GM10266 (cell line): ENCODE measurements around the gene NKD1.
A peak's percentile ranks its signal among the peaks of the same experiment; 100 is the strongest.

Experiments
- DNase-seq: peaks from one replicate; pipeline ENCODE4 v3.0.0; 2012; ENCODE audit errors: extremely low spot score
- TF ChIP-seq, protein P1 (sequence below): IDR thresholded peaks from 2 replicates; pipeline ENCODE4 v1.5.1; 2012; ENCODE audit warnings: mild to moderate bottlenecking, low read depth; ENCODE audit not compliant: control insufficient read depth, insufficient read depth; ENCODE audit errors: missing control alignments

Gene NKD1

DNA sequence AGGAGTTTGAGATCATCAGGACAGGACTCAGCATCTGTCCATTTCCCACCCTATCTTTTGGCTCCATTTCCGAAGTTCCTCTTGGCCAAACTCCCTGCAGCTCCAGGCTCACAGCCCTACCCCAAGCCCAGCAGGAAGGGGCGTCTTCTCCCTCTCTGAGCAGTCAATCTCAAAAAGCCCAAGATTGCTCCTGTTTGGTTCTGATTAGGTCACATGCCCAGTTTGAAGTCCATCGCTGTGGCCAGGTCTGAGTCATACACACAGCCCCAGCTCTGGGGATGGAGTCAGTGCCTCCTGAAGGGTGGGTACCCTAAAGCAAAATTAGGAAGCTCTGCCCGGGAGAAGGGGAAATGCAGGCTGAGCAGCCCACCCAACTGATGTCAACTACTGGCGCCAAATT lies 109.0 kb downstream of the NKD1 start:
- DNase-seq = no peak

DNA sequence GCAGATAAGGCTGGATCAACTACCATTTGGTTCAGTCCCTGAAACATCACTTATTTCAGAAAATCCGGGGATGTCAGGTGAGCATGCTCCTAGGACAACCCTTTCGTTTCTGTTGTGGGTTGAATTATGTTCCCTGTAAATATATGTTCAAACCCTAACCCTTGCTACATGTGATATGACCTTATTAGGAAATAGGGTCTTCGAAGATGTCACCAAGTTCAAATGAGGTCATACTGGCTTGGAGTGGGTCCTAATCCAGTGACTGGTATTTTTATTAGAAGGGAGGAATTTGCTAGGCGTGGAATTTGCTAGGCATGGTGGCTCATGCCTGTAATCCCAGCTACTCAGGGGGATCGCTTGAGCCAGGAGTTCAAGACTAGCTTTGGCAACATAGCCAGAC lies 111.6 kb downstream of the NKD1 start:
- TF ChIP-seq, protein P1, sequence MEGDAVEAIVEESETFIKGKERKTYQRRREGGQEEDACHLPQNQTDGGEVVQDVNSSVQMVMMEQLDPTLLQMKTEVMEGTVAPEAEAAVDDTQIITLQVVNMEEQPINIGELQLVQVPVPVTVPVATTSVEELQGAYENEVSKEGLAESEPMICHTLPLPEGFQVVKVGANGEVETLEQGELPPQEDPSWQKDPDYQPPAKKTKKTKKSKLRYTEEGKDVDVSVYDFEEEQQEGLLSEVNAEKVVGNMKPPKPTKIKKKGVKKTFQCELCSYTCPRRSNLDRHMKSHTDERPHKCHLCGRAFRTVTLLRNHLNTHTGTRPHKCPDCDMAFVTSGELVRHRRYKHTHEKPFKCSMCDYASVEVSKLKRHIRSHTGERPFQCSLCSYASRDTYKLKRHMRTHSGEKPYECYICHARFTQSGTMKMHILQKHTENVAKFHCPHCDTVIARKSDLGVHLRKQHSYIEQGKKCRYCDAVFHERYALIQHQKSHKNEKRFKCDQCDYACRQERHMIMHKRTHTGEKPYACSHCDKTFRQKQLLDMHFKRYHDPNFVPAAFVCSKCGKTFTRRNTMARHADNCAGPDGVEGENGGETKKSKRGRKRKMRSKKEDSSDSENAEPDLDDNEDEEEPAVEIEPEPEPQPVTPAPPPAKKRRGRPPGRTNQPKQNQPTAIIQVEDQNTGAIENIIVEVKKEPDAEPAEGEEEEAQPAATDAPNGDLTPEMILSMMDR = no peak
- DNase-seq = no peak

More for the DNA sequence above, 109.0 kb downstream of the NKD1 start:
- TF ChIP-seq, protein P1 = no peak

DNA sequence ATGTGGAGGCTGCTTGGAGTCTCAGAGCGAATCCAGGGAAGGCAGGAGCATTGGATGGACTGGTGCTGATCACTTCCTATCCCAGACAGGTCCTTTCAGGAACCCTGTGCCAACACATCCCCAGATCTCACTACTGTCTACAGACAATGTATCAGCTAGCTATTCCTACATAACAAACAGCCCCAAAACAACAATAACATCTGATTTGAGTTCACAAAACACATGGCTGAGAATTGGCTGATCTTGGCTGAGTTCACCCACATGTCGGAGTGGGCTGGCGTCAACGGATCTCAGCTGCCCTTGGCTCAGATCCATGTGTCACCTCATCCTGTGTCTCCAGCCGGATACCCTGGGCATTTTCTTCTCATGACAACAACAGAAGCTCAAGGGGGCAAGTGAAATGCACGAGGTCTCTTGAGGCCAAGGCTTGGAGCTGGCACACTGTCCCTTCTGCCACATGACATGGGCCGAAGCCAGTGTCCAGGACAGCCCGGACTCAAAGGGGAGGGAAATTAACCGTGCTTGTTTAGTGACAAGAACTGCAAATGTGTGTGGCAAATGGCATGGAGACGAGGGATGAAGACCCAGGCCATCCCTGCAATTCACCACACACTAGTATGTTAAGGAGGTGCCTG lies 114.2 kb downstream of the NKD1 start:
- TF ChIP-seq, protein P1 = no peak

DNA sequence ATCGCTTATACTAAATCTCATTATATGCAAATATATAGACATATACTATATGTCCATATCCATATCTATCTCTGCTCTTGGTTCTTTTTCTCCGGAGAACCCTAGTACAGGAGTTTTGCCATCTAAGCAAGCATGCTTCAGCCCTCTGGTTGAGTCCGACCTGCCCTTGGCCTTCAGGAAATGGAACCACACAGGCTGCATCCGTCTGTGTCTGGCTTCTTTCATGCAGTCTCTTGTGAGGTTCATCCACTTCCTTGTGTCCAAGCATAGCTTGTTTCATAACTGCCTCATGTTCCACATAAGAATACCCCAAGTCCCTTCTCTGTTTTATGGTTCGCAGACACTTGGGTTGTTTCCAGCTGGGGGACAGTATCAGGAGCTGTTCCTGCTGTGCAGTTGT lies 116.1 kb downstream of the NKD1 start:
- DNase-seq = no peak
- TF ChIP-seq, protein P1 = no peak

More for the DNA sequence above, 114.2 kb downstream of the NKD1 start:
- no peak for DNase-seq

DNA sequence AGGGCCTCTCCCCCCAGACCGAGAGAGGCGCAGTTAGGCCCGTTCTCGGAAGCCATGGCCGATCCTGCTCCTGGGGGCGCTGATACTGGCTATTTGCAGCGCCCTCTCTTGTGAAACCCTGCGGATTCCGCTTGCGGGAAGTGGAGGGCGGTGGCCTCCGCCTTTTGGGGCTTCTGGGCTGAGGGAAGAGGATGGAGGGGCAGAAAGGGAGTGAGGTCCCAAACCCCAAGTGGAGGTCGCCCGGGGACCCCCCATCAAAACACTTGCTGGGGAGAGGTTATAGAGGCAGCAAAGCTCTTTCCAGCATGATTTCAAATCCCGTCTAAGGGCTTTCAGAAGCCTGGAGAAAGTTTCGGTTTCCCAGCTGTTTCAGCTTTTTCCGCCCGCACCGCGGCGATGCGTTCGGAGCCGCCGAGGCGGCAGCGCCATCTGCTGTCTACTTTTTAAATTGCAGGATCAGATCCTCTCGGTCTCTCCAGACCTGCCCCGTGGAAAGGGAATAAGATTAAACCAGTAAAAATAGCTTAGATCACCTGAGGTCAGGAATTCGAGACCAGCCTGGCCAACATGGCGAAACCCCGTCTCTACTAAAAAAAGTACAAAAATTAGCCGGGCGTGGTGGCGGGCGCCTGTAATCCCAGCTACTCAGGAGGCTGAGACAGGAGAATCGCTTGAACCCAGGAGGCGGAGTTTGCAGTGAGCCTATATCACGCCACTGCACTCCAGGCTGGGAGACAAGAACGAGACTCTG lies 117.1 kb downstream of the NKD1 start:
- peak; percentile 72 for DNase-seq
- TF ChIP-seq, protein P1 = peak; percentile 83

DNA sequence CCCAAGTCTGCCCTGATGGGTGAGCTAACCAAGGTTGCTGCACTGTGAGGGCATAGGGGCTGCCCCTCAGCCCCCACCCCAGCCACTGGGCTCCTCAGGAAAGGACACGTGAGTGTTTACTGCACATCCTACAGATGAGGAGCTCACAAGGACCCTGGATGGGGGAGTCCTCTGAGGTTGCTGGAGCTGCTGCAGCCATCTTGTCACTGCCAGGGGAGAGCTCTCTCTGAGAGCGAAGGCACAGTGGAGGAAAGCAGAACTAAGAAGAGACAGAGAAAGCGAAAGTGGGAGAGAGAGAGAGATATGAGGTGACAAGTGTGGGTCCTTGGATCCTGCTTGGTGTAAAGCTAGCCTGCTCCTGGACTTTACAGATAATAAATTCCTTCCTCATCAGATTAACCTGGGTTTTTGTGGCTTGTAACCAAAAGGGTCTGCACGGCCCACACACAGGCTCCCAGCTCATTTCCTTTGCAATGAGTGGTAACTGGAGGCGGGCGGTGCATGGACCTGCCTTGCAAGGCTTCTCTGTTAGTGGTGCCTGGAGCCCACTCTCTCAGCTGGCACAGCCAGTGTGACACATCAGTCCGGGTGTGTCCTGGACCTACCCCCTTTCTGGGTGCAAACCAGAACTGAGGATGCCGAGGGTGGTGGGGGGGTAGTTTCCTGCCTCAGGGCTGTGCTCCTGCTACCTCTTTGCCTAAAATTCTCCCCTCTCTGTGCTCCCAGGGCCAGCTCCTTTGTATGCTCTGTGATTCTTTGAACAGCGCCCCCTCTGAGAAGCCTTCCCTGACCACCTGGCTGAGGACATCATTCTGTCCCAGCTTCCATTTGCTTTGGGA lies 118.7 kb downstream of the NKD1 start:
- TF ChIP-seq, protein P1 = peak; percentile 1
- DNase-seq = peak; percentile 77
